Urothelium cell line (cell line): ENCODE data around the gene MMP23B.
"Not testable (repeated sequence)": the region's sequence is repeated elsewhere in the genome, so short reads cannot be mapped to it uniquely, and the experiment has no call there.

Experiments
- DNase-seq: peaks from one replicate; pipeline ENCODE4 v3.0.0; 2011; ENCODE audit warnings: low spot score, mixed read lengths
- FAIRE-seq: peaks from 2 replicates; lab custom pipeline; 2011; peaks lifted over from hg19 to GRCh38; lab: Jason Lieb, UNC

The MMP23B gene

GRCh38 chr1:1631782-1632420, at the start of gene MMP23B:
Gene MMP23B (plus strand): TSS chr1:1632173. CDS start chr1:1632219, 46 bp downstream.
- FAIRE-seq (no peak), DNase-seq (no peak)

DNA sequence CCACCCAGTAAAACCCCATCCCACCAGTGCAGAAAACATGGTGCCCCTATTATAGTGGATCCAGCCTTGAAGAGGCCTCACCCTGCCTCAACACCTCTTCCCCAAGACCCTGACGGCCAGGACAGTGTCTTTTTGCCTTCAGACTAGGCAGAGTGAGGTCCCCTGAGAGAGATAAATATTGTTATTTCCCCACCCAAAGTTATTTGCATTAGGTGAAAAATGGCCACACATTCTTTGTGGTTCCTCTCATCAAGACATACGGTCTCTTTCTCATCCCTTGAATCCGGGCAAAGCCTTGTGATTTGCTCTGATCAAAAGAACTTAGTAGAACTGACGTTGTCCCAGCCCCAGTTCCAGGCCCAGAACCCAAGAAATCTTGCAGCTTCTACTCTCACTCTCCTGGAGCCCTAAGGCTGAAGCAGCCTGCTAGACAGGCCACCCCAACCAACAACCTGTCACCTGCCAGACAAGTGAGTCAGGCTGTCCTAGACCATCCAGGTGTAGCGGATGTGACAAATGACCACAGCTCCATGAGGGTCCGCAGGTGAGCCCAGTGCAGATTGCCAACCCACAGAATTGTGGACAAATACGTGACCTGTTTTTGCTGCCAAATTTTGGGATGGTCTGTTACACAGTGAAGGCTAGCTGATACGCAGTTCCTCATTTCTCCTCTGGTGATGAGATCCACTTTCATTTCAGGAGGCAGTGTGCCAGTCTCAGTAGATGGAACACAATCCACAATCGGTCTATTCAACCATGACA, 49.2 kb upstream of the MMP23B start:
- DNase-seq (no peak), FAIRE-seq (no peak)

DNA sequence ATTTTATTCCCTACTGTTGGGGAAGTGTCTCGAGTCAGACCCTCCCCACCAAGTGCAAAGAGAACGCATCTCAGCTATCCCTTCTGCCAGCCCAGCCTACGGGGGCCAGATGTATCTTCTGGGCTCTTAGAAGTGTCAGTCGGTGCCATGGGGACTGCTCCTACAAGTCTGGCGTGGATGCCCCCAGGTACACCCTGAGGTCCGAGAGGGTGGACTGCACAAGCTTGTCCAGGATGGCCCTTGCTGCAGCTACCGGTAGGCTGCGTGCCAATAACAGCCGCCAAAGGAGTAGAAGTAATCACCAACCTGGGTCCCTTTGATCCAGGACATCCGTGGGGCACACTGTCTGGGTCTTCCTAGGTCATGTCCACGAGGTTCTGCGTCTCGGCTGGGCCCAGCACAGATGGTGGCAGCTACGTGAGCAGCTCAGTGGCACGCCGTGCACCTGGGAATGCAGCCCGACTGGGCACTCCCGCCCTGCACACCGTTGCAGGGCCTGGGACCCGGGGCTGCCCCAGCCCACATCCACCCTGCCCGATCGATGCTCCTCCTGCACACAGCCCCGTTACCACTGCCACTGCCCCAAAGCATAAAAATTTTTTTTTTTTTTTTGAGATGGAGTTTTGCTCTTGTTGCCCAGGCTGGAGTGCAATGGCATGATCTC, 48.5 kb upstream of the MMP23B start:
- DNase-seq (no peak), FAIRE-seq (no peak)

DNA sequence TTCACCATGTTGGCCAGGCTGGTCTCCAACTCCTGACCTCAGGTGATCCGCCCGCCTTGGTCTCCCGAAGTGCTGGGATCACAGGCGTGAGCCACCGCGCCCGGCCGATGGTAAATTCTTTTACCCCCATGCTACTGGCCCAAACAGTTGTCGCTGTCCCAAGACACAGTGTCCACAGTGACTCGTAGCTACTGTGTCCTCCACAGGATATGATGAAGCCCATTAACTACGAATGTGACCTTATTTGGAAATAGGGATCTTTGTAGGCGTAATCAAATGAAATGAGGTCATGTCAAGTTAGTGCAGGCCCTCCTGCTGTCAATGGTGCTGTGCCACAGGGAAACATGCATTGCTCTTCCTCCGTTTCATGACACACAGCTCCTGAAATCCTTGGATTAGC, 40.5 kb upstream of the MMP23B start:
- FAIRE-seq = no peak
- DNase-seq = no peak

- FAIRE-seq = no peak
- DNase-seq = no peak
These were observed 38.0 kb upstream of the MMP23B start for GRCh38 chr1:1593834-1594601.

GRCh38 chr1:1594602-1595260, 37.2 kb upstream of the MMP23B start:
- no peak for DNase-seq
- FAIRE-seq = no peak

- not testable (repeated sequence) for DNase-seq, FAIRE-seq
These were observed 36.6 kb upstream of the MMP23B start for GRCh38 chr1:1595341-1595740.

GRCh38 chr1:1596493-1597274, 35.3 kb upstream of the MMP23B start:
- DNase-seq (no peak), FAIRE-seq (no peak)

GRCh38 chr1:1597275-1597930, 34.6 kb upstream of the MMP23B start:
- FAIRE-seq = no peak
- peak; percentile 62 for DNase-seq

DNA sequence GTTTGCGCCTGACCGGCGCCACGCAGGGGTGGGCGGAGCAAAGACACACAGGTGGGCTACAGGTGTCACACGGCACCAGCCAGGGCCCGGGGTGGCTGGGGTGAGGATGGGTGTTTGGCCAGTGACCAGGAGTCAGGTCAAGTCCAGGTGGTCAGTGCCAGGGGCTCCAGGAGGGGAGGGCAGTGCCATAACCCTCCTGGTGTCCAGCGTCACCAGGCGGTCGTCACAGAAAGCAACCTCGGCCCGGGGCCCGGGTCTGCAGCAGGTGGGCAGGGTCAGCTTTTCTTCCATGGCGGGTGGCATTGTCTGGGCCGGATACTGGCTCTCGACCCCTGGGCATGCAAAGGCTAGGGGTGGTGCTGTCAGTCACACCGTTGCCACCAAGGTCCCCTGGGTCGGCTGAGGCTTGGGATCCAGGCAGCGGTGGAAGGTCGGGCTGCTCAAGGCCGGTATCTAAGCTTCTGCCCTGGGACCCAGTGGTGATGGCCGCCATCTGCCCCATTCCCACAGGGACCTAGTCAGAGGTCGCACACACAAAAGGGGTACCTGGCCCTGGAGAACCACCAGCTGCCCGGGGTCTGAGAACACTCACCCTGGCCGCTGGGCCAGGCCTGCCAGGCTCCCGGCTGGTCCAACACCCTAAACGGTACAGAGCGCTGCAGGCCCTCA, 33.8 kb upstream of the MMP23B start:
- no peak for FAIRE-seq
- DNase-seq = no peak

GRCh38 chr1:1598720-1599029, 33.3 kb upstream of the MMP23B start:
- DNase-seq (no peak), FAIRE-seq (no peak)

DNA sequence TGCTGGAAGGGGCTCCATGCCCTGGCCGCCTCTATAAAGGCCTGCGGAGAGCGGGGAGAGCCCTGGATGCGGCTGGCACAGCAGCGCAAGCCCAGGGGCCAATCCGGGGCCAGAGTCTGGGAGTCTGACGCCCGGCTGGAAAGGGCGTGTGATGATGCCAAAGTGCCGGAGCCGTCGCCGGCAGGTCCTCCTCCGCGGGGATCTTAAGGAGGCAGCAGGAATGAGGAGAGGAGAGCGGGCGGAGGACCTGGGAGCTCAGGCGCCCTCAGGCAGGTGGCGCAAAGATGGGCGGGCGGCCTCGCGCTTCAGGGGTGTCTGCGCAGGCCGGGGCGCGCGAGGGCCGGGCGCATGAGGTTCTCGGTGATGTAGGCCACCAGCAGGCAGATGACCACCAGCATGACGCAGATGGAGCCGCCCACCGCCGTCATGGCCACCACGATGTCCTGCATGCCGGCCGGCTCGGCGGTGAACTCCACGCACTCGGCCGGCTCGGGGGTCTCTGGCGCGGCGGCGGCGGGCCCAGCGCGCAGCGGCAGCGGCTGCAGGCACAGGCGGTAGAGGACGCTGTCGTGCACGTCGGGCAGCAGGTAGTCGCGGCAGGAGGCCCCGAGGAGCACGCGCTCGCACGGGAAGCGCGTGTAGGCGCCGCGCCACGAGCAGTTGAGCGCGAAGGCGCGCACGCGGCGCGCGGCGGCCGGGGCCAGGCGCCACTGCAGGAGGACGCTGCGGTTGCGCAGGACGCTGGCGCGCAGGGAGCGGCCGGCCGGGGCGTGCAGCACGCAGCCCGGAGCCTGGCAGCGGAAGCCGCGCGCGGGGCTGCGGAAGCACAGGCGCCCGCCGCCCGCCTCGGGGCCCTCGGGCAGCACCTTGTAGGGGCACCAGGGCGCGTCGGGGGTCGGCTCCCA, 32.7 kb upstream of the MMP23B start:
- no peak for FAIRE-seq
- no peak for DNase-seq

DNA sequence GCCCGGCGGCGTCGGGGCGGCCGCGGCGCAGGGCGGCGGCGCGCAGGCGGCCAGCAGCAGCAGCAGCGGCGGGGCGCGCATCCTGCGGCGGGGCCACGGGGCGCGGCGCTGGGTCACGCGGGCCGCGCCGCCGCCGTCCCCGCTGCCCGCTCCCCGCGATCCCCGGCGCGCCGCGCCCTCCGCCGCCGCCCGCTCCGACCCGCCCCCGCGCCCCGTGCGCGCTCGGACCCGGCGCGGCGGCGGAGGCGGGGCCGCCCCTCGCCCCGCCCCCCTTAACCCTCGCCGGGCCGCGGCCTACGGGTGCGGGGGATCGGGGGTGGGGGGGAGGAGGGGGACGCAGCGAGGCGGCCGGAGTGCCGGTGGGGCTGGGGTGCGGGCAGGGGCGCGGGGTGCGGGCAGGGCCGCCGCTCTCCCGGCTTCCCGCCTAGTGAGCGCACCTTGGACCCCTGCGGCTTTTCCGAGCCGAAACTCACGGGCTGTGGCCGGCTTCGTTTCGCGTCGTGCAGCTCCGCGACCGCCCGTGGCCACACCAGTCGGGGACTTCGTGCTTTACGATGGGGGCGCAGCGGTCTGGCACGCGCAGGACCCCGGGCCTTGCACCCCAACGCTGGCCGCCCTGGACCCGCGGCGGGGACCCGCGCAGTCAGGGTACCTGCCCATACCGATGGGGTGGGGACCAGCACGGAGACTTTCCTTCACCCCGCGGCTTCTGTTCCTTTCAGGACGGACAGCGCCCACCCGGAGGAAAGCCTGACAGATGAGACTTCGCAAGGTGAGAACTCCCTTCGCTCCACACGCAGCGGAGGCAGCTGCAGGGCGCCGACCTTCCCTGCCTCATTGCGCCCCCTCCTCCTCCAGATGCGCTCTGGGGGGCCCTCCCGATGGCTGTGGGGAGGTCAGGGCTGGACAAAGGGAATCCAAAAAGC, 31.8 kb upstream of the MMP23B start, which contains the start of gene FNDC10:
TSS of gene FNDC10 (minus strand) at position 201 of the 926 bp plus-strand sequence. CDS start at position 81, 120 bp downstream.
- no peak for FAIRE-seq
- DNase-seq = no peak

GRCh38 chr1:1600861-1601563, 31.0 kb upstream of the MMP23B start:
- DNase-seq (no peak), FAIRE-seq (no peak)

DNA sequence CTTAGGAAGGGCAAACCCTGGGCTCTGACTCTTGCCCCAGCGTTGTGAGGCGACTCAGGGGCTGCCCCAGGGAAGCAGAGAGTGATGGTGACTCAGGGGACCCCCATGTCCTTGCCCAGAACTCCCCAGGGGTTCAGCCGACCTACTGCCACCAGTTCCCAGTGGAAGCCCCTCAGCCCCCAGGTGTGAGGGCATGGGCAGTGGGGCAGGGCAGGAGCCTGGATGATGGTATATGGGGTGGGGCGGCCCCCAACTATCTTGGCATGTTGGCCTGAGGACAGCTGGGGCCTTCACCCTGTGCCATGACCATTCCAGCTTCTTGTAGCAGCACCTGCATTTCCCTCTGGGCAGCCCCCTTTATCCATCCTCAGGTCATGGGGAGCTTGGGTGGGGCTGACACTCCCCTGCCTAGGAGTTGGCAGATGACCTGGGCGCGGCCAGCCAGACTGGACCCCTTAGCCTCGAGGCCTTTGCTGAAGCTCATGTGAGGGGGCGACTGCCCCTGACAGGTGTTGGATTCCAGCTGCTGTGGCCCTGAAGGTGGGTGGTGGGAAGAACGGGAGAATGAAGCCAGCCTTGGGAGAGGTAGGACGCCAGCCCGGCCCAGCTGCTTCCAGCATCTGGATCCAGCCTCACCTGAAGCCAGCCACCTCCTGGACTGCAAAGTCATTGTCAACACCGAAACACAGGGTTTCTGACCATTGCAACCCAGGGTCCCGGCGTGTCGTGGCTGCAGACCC, 30.2 kb upstream of the MMP23B start:
- FAIRE-seq (no peak), DNase-seq (no peak)
